HCT116 (cell line): ENCODE data around the gene MFSD6L.

Experiments
- CEBPB ChIP-seq: IDR thresholded peaks from 2 replicates; pipeline ENCODE4 v1.6.1; 2012; ENCODE audit warnings: low read depth
- CTCF ChIP-seq, 3 experiments: fragments of 200-600 bp in 1 of 3; sonication (generic) in 1 of 3; IDR thresholded peaks in 2 of 3; conservative IDR thresholded peaks in 1 of 3; 2 replicates each; pipeline ENCODE4 v1.5.1; 2012 to 2017; ENCODE audit warnings: low read depth in 2 of 3, low read length in 2 of 3, antibody characterized with exemption in 1 of 3, borderline replicate concordance in 1 of 3, control low read depth in 1 of 3, mild to moderate bottlenecking in 1 of 3, mixed read lengths in 1 of 3, mixed run types in 1 of 3, moderate library complexity in 1 of 3; ENCODE audit not compliant: insufficient read depth in 1 of 3
- ELF1 ChIP-seq: IDR thresholded peaks from 2 replicates; pipeline ENCODE4 v1.6.1; 2012; ENCODE audit warnings: low read depth, borderline replicate concordance
- EZH2 ChIP-seq: fragments of 200-600 bp; sonication (generic); IDR thresholded peaks from 2 replicates; pipeline ENCODE4 v1.6.1; 2017; ENCODE audit warnings: antibody characterized with exemption, mixed run types
- EZH2phosphoT487 ChIP-seq: fragments of 200-600 bp; IDR thresholded peaks from 2 replicates; pipeline ENCODE4 v1.6.1; 2018; ENCODE audit warnings: antibody characterized with exemption, borderline replicate concordance
- JUND ChIP-seq: IDR thresholded peaks from 2 replicates; pipeline ENCODE4 v1.6.1; 2012
- POLR2A ChIP-seq: IDR thresholded peaks from 2 replicates; pipeline ENCODE4 v1.7.0; 2011; ENCODE audit warnings: borderline replicate concordance; ENCODE audit not compliant: insufficient read depth, insufficient read length; ENCODE audit errors: extremely low read depth
- RAD21 ChIP-seq: IDR thresholded peaks from 2 replicates; pipeline ENCODE4 v1.6.1; 2012; ENCODE audit warnings: low read depth, mild to moderate bottlenecking
- SIN3A ChIP-seq: IDR thresholded peaks from 2 replicates; pipeline ENCODE4 v1.6.1; 2012; ENCODE audit warnings: low read depth
- SP1 ChIP-seq: IDR thresholded peaks from 2 replicates; pipeline ENCODE4 v1.6.1; 2012; ENCODE audit warnings: low read depth
- YY1 ChIP-seq: IDR thresholded peaks from 2 replicates; pipeline ENCODE4 v1.6.1; 2011; ENCODE audit warnings: low read length, low read depth, moderate library complexity, mild to moderate bottlenecking; ENCODE audit not compliant: insufficient replicate concordance; ENCODE audit errors: extremely low read depth

GRCh38 chr17:8826808-8827435, 27.8 kb upstream of the MFSD6L start:
- no peak for TF ChIP-seq RAD21
- TF ChIP-seq CTCF (IDR thresholded peaks at IDR 0.05 in 2 of 3, conservative IDR thresholded peaks at IDR 0.05 in 1 of 3; ENCODE audit: borderline replicate concordance in 1 of 3, insufficient read depth in 1 of 3, low read depth in 2 of 3, low read length in 2 of 3) = no peak
- no peak for TF ChIP-seq SP1
- no peak for TF ChIP-seq SIN3A
- no peak for TF ChIP-seq EZH2phosphoT487
- TF ChIP-seq YY1 = no peak
- TF ChIP-seq EZH2 = no peak
- TF ChIP-seq POLR2A = no peak
- TF ChIP-seq JUND = no peak
- TF ChIP-seq ELF1 = no peak
- TF ChIP-seq CEBPB = no peak
